Activated naive CD4-positive, alpha-beta T cell (primary cell): ENCODE data around the gene KIF2A.

Experiments
- DNase-seq, 4 experiments: peaks; one replicate each; lab custom pipeline; 2025; lab: John Stamatoyannopoulos, UW

Gene KIF2A

GRCh38 chr5:62291829-62292228 lies 14.2 kb upstream of the KIF2A start:
- peak in 2 of 4 experiments; percentile 26 to 55 for DNase-seq

GRCh38 chr5:62296998-62297397 lies 9.0 kb upstream of the KIF2A start:
- no peak for DNase-seq

DNA sequence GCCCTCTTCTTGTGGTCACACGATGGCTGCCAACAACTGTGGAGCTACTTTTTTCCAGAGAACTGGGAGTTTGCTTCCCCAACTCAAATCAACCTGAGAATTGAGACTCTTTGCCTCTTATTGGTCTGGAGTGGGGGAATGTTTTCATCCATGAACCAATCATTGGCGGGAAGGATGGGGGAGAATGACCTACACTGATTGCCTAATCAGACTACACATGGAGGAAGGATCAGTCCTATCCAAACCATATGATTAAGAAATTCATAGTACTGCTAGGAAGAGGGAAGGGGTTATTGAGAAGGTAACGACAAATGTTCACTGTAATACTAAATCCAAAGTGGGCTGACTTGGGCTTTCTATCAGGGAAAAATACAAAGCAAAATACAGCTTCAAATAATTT lies 7.9 kb upstream of the KIF2A start:
- no peak for DNase-seq

- DNase-seq = no peak
Measured at GRCh38 chr5:62299101-62299500, 6.9 kb upstream of the KIF2A start.

GRCh38 chr5:62299600-62299999 lies 6.4 kb upstream of the KIF2A start:
- no peak for DNase-seq

DNA sequence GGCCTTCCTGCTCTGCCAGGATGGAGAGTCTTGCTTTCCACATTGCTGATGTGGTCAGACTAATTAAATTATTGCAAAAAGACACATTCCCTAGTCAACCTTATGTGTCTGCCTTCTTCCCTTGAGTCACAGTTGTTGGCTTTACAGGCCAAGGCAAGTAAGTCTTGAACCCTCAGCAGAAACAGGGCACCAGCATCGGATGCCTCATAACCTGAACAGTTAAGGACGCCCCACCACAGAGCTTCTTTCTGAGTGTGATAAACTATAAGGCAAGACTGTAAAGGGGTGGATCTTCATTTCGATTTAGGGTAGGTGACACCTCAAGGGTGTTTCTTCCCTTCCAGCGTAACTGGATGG lies 670 bp upstream of the KIF2A start:
- no peak for DNase-seq

GRCh38 chr5:62306323-62306895 lies 403 bp downstream of the KIF2A start:
- peak; percentile 40 to 76 (median 50) for DNase-seq

- peak; percentile 22 to 45 (median 33) for DNase-seq
Measured at GRCh38 chr5:62306896-62307689, 1.1 kb downstream of the KIF2A start.

- no peak for DNase-seq
Measured at GRCh38 chr5:62308439-62308838, 2.4 kb downstream of the KIF2A start.

GRCh38 chr5:62309107-62309506 lies 3.1 kb downstream of the KIF2A start:
- no peak for DNase-seq

GRCh38 chr5:62310426-62311143 lies 4.6 kb downstream of the KIF2A start:
- DNase-seq = no peak

DNA sequence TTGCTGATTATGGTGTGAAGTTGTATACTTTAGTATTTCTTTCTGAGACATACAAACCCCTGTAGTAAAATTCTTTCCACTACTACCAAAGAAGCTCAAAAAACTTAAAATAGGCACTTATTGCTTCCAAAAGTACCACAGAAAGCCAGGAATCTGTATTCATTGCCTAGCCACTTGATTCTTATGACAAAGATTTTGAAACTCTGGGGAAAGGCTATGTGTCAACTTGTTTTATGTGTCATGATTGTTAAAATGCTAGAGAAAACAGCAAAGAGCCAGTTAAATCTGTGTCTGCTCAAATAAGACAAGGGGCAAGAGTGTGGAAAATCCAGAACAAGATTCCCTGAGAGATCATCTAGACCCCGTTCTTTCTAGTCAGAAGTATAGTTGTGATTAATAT lies 6.0 kb downstream of the KIF2A start:
- DNase-seq = no peak

GRCh38 chr5:62312674-62313073 lies 6.7 kb downstream of the KIF2A start:
- no peak for DNase-seq

GRCh38 chr5:62314213-62314830 lies 8.3 kb downstream of the KIF2A start:
- no peak for DNase-seq

GRCh38 chr5:62315376-62316175 lies 9.6 kb downstream of the KIF2A start:
- DNase-seq = no peak

GRCh38 chr5:62316176-62316502 lies 10.1 kb downstream of the KIF2A start:
- DNase-seq = no peak

DNA sequence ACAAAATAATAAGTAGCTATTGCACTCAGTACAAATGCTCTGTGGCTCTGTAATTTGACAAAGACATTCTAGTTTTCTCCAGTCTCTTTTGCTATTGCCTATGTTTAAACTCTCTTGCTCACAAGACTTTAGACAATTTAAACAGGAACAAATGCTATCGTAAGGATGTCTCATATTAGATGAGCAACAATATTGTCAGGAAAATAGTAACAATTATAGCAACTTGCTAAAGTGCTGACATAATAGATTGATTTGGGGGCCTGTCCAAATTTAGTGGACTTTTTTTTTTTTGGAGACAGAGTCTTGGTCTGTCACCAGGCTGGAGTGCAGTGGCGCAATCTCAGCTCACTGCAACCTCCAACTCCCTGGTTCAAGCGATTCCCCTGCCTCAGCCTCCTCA lies 11.8 kb downstream of the KIF2A start:
- DNase-seq = no peak

DNA sequence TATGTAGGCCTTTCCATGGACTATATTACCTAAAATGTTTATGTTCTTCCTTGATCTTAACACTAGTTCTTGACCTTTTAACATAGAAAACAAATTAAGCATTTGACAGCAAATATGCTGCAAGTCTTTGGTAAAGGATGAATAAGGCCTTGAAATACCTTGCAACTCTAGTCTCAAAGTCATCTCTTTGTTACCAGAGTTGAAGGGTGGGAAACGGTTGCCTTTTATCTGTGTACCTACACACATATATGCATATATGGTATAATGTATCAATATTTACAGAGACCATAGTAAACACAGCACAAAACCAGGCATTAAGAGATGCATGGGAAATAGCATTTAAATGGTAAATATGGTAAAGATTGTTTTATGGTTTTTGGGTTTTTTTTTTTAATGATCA lies 16.5 kb downstream of the KIF2A start:
- no peak for DNase-seq

- no peak for DNase-seq
Measured at GRCh38 chr5:62326302-62326701, 20.3 kb downstream of the KIF2A start.

GRCh38 chr5:62326702-62327101 lies 20.7 kb downstream of the KIF2A start:
- DNase-seq = no peak

- no peak for DNase-seq
Measured at GRCh38 chr5:62327138-62328053, 21.4 kb downstream of the KIF2A start.
